Jurkat, Clone E6-1 (cell line): ENCODE data around the gene OST4. TPM values are rescaled to one million over a fixed set of nuclear protein-coding genes. Genes with fewer than 3 reads are reported as not detected.
"Not testable (repeated sequence)": the region's sequence is repeated elsewhere in the genome, so short reads cannot be mapped to it uniquely, and the experiment has no call there.

Experiments used
- DNase-seq: peaks from one replicate; pipeline ENCODE4 v3.0.0-alpha.2; 2011; ENCODE audit warnings: low read depth, low spot score
- H3K4me3 ChIP-seq: 2 replicates; pipeline ENCODE4 v1.5.1; 2011; ENCODE audit warnings: mild to moderate bottlenecking, low read length, control low read depth, moderate library complexity
- polyA plus RNA-seq: library from polyadenylated mRNA; unstranded; fragments of >200 nt; gene quantifications from one replicate; pipeline ENCODE4 v1.2.1, GENCODE V29; 2012; ENCODE audit warnings: missing spikeins; ENCODE audit not compliant: insufficient read length, insufficient read depth

The OST4 gene
- polyA plus RNA-seq: 389 TPM

DNA sequence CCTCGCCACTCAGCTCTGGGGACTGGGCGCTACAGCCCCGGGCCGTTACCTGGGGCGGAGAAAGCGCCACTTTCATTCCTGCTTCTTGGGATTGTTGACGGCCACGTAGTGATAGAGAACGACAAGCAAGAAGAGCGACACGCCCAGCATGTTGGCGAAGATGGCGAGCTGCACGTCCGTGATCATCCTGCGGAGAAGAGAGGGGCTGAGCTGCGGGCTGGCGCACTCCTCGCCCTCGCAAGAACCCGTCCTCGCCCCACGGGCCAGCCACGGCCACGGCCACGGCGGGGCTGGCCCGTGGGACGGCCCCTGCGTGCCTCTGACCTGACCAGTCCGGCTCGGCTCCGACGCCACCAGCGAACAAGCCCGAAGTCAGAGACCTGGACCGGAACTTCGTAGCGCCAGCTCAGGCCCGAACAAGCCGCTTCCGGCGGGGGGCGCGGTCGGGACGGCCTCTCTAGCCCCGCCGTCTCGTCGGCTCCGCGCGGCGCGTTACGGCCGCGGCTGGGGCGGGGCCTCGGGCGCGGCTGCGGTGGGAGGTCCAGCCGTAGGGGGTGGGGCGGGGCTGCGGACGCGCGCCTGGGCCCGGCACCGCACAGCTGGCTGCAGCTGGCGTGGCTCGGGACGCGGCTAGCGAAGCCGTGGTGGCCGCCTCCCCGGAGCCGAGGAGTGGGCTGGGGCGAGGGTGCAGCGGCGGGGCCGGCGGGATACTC lies at the start of gene OST4:
OST4 (minus strand) TSS at position 378 of the 713 bp plus-strand sequence.
- peak within 1 kb of the TSS; percentile 97 for H3K4me3 ChIP-seq
- DNase-seq: peak; percentile 71

GRCh38 chr2:27119330-27119670 lies 47.8 kb upstream of the OST4 start:
- H3K4me3 ChIP-seq: not testable (repeated sequence)

DNA sequence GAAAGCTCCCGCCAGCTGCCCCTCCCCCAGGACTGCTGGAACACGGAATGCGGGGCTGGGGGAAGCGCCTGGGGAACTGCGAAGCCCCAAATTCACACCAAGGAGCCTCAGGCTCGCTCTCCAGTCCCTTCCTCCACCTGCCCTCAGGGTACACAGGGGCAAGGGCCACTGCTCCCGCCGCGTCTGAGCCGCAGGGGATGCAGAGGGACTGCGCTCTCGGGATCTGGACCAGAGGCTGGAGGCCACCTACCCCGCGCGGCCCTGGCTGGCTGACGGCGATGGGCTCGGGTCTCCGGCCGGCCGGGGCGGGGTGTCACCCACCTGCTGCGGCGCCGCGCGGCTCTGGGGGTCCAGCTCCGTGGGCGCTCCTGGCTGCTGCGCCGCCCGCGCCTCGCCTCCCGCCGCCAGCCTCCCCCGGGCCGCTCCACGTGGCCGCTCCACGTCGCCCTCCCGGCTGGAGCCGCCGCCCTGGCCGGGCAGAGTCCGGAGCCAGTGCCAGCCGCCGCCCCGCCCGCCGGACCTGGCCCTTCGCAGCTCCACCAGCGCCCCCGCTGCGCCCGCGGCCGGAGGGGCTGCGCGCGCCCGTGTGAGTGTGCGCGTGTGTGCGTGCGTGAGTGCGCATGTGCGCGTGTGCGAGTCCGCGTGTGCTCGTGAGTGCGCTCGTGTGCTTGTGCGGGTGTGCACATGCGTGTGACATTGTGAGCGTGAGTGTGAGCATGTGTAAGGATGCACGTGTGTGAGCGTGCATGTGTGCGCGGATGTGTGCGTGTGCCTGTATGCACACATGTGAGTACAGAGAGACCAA lies 47.3 kb upstream of the OST4 start, which contains the start of gene CGREF1:
CGREF1 (minus strand) TSS at position 604 of the 805 bp plus-strand sequence. CDS start 14,762 bp downstream, outside the sequence.
- H3K4me3 ChIP-seq: no peak within 1 kb of the TSS
- no peak for DNase-seq

More at GRCh38 chr2:27119330-27119670, 47.8 kb upstream of the OST4 start:
- DNase-seq: not testable (repeated sequence)

- H3K4me3 ChIP-seq: no peak overlapping the region
- DNase-seq: no peak
Measured at GRCh38 chr2:27117995-27118524, 46.6 kb upstream of the OST4 start.

GRCh38 chr2:27115519-27115918 lies 44.1 kb upstream of the OST4 start:
- DNase-seq: no peak

GRCh38 chr2:27111392-27112078 lies 40.1 kb upstream of the OST4 start:
- H3K4me3 ChIP-seq, DNase-seq: not testable (repeated sequence)

More at GRCh38 chr2:27115519-27115918, 44.1 kb upstream of the OST4 start:
- H3K4me3 ChIP-seq: no peak overlapping the region

- peak overlapping the region; percentile 29 for H3K4me3 ChIP-seq
- peak; percentile 50 for DNase-seq
Measured at GRCh38 chr2:27110603-27111352, 39.3 kb upstream of the OST4 start.

- no peak for DNase-seq
- H3K4me3 ChIP-seq: no peak overlapping the region
Measured at GRCh38 chr2:27109083-27109482, 37.6 kb upstream of the OST4 start.

- no peak for DNase-seq
- H3K4me3 ChIP-seq: no peak overlapping the region
Measured at GRCh38 chr2:27108221-27108620, 36.8 kb upstream of the OST4 start.

DNA sequence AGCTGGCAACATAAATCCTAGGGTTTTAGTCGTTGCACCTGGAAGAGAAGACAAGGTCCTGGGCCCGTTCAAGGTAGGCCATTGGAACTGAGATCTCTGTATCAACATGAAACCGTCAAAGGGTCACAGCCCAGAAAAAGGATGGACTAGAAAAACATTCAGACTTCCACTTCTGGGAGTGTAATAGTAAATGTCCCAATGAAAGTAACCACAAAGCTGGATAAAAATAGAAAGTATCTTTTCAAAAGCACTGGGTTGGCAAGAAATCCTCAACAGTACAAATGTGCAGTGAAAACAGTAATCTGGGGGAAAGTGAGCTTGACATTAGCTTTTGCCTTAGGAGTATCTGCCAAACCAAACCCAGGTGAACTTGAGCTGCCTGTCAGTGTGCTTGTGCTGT lies 34.5 kb upstream of the OST4 start:
- H3K4me3 ChIP-seq: no peak overlapping the region
- no peak for DNase-seq

GRCh38 chr2:27102329-27102728 lies 30.9 kb upstream of the OST4 start:
- no peak overlapping the region for H3K4me3 ChIP-seq
- no peak for DNase-seq

GRCh38 chr2:27100036-27100435 lies 28.6 kb upstream of the OST4 start:
- no peak for DNase-seq
- H3K4me3 ChIP-seq: no peak overlapping the region

- DNase-seq: no peak
- no peak overlapping the region for H3K4me3 ChIP-seq
Measured at GRCh38 chr2:27099334-27099955, 28.0 kb upstream of the OST4 start.

GRCh38 chr2:27097341-27097740 lies 25.9 kb upstream of the OST4 start:
- no peak for DNase-seq
- H3K4me3 ChIP-seq: no peak overlapping the region

DNA sequence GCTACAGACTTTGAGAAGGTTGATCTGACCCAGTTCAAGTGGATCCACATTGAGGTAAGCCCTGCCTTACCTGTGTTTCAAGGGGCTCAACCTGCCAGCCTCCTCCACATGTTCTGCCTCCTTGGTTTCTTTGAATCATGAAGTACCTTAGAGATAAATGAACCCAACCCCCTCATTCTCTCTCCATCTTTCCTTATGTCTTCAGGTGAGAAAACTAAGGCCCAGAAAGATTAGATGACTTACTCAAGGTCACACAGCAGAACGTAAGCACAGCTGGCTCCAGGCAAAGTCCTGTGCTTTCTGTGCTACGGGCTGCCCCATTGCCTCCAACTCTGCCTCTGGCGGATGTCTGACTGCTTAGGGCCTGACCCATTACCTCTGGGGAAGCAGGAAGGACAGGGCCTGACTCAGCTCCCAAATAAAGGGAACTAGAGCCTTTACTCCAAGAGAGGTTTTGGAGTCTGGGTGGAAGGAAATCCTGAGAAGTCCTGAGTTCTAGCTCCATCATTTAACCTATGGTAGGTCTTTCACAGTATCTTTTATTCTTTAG lies 25.4 kb upstream of the OST4 start:
- no peak for DNase-seq

DNA sequence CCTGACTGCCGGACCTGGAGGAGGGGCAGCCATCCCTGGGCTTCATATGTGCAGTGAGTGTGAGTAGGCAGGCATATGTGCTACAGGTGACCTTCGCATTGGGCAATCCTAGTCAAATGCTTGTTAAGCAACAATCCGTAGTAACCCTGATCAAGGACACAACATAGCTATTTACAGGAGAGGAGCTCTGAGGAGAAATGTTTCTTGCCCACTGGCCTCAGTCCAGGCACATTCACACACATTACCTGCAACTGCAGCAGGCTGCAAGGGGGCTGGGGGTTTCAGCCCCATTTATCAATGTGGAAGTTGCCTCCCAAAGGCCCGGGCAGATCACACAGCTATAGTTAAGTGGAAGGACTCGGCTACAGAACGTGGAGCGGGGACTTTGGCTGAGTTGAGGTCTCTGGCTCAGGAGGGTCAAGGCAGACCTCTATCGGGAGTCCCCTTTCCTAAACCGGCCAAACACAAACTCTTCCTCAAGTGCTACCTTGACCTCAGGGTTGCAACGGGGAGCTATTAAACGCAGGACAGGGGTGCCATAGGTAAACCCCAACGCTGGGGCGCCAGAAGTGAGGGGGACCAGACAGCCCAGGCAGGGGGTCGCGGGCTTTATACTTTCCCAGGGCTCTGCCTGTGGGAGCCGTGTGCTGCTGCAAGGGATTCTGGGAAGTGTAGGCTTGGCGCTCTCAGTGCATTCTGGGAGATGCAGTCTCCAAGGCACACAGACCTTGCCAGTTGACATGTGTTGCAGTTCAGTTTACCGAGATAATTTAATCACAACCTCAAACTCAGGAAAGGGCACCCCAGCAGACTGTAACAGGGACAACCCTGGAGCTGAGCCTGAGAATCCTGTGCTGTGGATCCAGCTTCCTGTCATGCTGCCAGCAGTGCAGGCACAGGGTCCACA lies 24.5 kb upstream of the OST4 start:
- peak overlapping the region; percentile 27 for H3K4me3 ChIP-seq
- DNase-seq: peak; percentile 55

More for the DNA sequence above, 25.4 kb upstream of the OST4 start:
- H3K4me3 ChIP-seq: no peak overlapping the region

- no peak for DNase-seq
- H3K4me3 ChIP-seq: no peak overlapping the region
Measured at GRCh38 chr2:27095427-27095744, 23.9 kb upstream of the OST4 start.
